HG03135 (cell line): ENCODE data around the gene PDE8B.

Experiments used
- ATAC-seq: cut with Tn5 transposase; IDR thresholded peaks from one replicate; pipeline ENCODE4 v1.9.1; 2021; ENCODE audit warnings: mild to moderate bottlenecking, moderate library complexity; ENCODE audit not compliant: unreplicated experiment

The PDE8B gene

GRCh38 chr5:77282337-77283027 lies 72.0 kb downstream of the PDE8B start:
- ATAC-seq, result no peak

DNA sequence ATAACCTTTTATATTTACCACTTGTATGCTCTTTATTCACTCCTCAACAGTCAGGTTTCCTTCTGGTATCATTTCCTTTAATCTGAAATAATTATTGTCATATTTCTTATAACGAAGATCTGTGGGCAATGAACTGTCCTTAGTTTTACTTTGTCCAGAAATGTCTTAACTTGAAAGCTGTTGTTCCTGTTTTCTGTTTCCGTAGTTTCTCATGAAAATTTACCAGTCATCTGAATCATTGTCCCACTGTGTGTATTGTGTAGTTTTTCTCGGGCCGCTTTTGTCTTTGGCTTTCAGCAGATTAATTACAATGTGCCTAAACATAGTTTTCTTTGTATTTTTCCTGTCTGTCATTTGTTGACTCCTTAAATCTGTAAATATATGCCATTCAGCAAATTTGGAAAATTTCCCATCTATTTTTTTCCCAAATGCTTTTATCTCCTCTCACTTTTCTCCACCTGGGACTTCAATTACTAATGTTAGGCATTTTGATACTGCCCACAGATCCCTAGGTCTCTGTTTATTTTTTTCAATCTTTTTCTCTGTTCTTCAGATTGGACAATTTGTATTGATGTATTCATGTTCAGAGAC lies 74.9 kb downstream of the PDE8B start:
- ATAC-seq, result no peak

GRCh38 chr5:77292026-77292757 lies 81.7 kb downstream of the PDE8B start:
- no peak for ATAC-seq

DNA sequence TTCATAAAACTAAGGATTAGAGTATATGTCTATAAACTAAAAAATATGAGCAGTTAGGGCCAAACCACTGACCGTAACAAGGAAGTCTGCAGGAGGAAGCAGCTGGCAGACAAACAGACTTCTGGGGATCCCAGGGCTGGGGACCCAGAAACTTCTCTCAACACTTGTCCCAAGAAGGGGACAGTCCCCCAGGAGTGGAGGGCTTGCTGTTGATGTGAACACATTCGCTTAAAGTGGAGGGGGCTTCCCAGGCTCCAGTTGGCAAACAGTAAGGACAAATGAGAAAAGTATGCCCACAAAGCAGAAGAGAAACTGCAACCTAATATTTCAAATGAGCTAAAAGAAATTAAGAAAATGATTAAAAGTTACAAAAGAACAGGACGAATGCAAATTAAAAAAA lies 83.7 kb downstream of the PDE8B start:
- no peak for ATAC-seq

DNA sequence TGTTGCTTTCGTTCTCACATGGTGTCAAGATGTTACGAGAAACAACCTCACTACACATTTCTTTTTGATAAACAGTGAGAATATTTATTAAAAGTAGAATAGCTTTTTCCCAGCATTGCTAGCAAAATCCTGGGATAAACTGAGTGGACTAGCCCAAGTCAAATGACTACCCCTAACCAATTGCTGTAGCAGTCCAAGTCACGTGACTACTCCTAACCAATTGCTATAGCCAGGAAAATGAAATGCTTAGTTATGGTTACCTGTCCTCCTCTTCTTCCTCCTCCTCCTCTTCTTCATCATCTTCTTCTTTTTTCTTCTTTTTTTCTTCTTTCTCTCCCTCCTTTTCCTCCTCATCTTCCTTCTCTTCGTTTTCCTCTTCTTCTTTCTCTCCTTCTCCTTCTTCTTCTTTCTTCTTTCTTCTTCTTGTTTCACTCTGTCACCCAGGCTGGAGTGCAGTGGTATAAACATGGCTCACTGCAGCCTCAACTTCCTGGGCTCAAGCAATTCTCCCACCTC lies 85.4 kb downstream of the PDE8B start:
- no peak for ATAC-seq

DNA sequence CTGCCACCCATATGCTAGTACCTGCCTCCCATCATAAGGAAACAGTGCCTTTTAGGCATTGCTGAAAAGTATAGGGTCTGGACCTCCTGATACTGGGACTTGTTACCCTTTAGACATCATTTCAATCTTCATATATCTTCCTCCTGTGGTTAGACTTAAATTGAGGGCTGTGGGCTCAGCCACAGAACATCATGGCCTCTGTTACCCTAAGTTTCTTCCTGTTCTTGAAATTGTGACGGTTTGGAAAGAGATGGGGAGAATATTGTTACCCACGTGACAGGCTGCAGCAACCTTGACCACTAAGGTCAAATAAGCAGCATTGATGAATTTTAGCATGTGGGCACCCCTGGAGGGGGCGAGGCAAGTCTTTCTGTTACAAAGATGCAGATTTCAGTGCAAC lies 87.7 kb downstream of the PDE8B start:
- no peak for ATAC-seq

DNA sequence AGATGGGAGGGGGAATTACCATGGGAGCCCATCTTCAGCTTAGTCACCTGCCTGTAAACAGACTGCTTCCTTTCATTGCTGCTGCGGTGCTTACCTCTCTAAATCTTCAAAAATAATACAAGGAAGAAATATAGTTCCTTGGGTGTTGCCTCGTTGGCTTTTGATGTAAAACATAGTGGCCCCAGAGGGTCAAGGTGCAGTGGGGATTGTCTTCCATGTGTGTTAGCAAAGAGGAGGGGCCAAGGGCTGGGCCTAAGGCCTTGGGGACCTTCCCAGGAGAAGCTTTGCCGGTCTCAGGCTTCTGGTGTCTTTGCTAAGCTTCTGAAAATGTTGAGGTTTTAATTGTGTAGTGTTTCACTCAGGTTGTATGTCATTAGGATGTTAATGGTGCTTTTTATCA lies 90.0 kb downstream of the PDE8B start:
- no peak for ATAC-seq

DNA sequence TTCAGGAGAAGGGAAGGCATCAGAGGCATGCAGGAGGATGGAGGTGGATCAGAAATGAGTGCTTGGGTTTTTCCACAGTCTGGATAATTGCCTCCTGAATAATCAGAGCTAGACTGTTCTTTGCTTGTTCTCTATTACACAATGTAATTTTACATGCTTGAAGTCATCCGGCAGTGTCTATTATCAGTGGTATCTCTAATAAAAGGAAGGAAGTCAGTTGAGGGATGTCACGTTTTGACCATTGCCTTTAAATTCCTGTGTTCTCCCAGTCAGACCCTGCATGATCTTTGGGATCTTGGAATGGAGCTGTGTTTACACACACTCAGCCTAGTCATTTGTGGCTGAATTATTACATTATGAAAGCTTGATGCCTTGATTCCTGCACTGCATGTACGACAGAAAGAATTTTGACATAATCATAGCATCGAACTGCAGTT lies 91.0 kb downstream of the PDE8B start:
- no peak for ATAC-seq

DNA sequence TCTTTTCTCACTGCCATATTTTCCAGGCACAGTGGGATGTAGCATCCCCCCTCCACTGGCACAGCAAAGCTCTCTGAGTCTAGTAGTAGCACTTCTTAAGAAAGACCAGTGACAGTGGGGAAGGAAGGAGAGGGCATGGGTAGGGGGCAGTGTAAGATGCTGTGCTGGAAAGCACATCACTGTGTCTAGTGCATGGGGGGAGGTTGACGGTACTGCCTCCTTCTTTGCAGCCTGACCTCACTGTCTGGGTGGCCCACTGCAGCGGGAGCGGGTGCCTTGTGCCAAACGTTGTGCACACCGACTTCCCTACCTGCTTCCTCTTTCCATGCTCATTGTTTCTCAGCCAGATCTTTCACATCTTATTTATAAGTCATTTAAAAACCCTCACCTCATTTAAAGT lies 91.8 kb downstream of the PDE8B start:
- ATAC-seq, result no peak

DNA sequence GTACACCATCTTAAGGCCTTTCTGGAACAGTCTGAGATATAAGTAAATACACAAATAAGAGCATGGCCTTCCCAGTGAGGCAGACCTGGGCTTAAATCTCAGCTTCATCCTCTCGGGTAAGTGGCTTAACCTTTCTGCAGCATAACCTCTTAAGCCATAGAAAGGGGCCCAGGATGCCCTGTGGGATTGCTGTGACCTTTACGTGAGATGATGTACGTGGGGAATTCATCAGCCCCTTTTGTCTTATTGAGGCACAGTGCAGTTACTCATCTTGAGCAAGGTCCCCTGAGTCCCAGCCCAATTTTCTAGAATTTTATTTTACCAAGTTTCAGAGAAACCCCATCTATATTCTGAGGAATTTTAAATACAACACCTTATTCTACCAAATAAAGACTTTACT lies 92.2 kb downstream of the PDE8B start:
- no peak for ATAC-seq

DNA sequence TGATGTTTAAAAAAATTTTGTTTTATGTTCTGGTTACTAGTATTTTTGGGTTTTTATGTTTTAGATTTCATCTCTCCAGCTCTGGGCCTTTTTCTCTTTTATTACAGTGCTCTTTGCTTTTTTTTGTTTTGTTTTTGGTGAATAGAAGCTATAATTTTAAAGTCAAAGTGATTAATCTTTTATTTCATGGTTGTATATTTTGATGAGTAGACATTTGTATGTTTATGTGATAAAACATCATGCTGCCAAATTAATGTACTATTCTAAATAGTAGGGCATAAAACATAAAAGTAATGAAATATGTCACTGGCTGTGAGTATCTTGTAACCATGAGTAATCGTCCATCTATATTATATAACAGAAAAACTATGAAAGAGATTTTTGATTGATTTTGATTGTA lies 93.9 kb downstream of the PDE8B start:
- no peak for ATAC-seq

DNA sequence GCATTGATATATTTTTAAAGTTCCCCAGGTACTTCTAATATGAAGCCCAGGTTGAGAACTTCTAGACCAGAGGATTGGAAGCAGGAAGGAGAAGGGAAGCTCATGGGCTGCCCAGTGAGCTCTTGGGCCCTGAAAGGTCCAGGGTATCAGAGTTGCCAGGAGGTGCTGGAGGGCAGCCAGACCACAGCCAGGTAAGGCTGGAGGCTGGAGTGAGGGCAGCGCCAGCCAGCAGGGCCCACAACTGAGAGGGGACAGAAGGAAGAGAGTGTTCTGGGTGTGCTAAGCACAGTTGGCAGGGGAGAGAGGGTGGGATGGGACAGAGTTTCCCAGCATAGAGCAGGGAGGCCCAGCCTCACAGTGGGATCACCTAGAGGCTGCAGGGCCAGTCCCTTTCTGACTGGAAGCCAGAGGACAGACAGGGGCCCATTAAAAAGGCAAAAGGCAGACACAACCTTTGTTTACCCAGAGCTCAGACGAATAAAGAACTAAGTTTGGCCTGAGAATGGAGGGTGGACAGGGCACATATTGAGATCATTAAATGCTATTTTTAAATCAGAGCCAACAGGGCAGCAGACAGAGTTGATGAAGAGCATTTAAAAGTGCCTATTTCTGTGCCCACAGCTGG lies 94.9 kb downstream of the PDE8B start:
- ATAC-seq, result no peak

DNA sequence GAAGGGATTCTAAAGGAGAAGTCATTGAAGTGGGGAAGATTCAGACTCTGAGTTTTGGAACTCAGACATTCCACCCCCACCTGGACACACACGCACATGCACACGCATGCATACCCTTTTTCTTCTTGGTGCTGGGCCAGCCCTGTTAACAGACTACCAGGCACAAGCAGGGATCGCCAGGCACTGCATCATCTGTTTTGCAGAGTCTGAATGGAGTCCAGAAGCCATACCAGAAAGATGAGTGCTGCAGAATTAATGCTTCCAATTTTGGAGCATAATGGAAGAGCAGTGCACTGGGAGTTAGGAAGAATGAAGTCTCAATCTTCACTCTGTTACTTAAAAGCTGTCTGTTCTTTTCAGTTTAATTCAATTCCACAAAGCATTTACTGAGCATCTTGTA lies 95.5 kb downstream of the PDE8B start:
- ATAC-seq, result no peak

DNA sequence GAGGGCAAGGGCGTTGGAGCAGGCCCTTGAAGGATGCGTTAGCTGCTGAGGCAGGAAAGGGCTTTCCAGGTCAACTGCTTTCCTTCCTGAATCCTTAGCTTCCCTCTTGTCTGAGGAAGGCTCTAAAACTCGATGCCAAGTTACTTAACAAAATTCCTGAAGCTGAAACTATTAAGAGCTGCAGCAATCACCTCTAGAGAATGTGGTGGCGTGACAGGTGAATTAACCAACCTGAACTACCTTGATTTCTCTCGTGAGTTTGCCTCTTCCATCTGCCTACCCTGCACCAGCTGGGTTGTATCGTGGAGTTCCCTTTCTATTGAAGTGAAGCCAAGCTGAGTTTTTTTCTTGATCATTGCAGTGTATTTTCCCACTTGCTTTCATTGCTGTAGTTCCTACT lies 96.1 kb downstream of the PDE8B start:
- ATAC-seq, result no peak

- ATAC-seq, result no peak
Measured at GRCh38 chr5:77308154-77308960, 97.9 kb downstream of the PDE8B start.

- no peak for ATAC-seq
Measured at GRCh38 chr5:77309140-77309539, 98.7 kb downstream of the PDE8B start.

- no peak for ATAC-seq
Measured at GRCh38 chr5:77310494-77311213, 100.2 kb downstream of the PDE8B start.

DNA sequence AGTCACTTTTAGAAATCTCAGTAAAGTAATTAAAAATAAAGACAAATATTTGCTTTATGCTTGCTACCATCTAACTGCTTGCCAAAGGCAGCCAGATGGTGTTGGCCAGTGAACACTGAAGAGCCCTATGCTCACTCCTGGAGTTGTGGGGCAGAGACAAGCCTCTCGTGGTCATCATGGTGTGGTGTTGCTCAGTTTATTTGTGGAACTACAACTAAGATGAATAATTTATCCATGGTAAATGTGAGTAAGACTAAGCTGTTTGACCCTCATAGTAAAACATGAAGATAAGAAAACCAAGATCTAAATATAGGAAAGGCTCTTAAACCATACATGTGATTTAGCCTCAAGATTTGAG lies 100.7 kb downstream of the PDE8B start:
- no peak for ATAC-seq

DNA sequence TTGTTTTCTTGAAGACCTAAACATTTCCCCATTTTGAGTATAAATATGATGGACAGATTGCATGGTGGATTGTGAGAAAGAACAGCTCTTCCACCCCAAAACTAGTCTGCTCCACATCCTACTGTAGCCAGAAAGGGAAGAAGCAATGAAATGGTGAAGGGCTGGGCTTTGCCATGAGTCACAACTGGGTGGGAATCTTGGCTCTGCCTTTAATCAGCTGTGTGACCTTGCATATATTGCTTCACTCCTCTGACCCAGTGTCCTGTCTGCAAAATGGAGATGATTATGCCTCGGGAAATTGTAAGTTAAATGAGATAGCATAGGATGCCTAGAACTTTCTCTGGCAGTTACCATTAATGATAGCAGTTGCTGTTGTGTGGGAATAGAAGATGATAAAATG lies 101.9 kb downstream of the PDE8B start:
- ATAC-seq, result no peak
